Activated B cell treated with CpG ODN at 0.5 μM for 24 hours (primary cell): Measurements from ENCODE around the gene TMEM120B. TPM values are rescaled to one million over a fixed set of nuclear protein-coding genes. Genes with fewer than 3 reads are reported as not detected.

Experiments used
- ATAC-seq: fragments of 200-7000 bp; cut with Tn5 transposase; one replicate; pipeline ENCODE4 v1.10.0; 2021; ENCODE audit warnings: low read depth, mild to moderate bottlenecking, moderate library complexity
- CTCF ChIA-PET: fragments of 350-600 bp; sonication (Branson Sonifier 250); formaldehyde crosslinking; loops from one replicate; lab custom pipeline; 2021; ENCODE audit warnings: antibody characterized with exemption; lab: Charles Lee
- POLR2A ChIA-PET: fragments of 350-600 bp; sonication (Branson Sonifier 250); formaldehyde crosslinking; loops from one replicate; lab custom pipeline; 2021; ENCODE audit warnings: antibody characterized with exemption; lab: Charles Lee
- DNase-seq: peaks from one replicate; pipeline ENCODE4 v3.0.0; 2022
- H3K27ac Mint-ChIP-seq: one replicate; pipeline ENCODE4 v1.8.0; 2020; ENCODE audit warnings: mixed read lengths
- H3K27me3 Mint-ChIP-seq: one replicate; pipeline ENCODE4 v1.8.0; 2021; ENCODE audit warnings: mixed read lengths
- H3K36me3 Mint-ChIP-seq: one replicate; pipeline ENCODE4 v1.8.0; 2021; ENCODE audit warnings: low read depth, mixed read lengths
- H3K4me1 Mint-ChIP-seq: one replicate; pipeline ENCODE4 v1.8.0; 2021; ENCODE audit warnings: mixed read lengths
- H3K4me3 Mint-ChIP-seq: one replicate; pipeline ENCODE4 v1.8.0; 2020; ENCODE audit warnings: mild to moderate bottlenecking, mixed read lengths
- H3K9me3 Mint-ChIP-seq: one replicate; pipeline ENCODE4 v1.8.0; 2020; ENCODE audit warnings: mixed read lengths
- CTCF ChIP-seq: fragments of 200-600 bp; IDR thresholded peaks from one replicate; pipeline ENCODE4 v1.8.0; 2022; ENCODE audit warnings: antibody characterized with exemption, mild to moderate bottlenecking
- intact Hi-C: fragments of 100-400 bp; cut with micrococcal nuclease; formaldehyde crosslinking; loops from one replicate; pipeline ENCODE4 v1.15.1; 2024
- total RNA-seq: library from RNA; stranded (reverse); gene quantifications from 2 replicates; pipeline ENCODE4 v1.2.3, GENCODE V29; 2022

Gene TMEM120B
- total RNA-seq, 1 donor from 2014 or later = 8.3 TPM

GRCh38 chr12:121725423-121725822 lies 12.9 kb downstream of the TMEM120B start:
- H3K27ac Mint-ChIP-seq = no peak overlapping the region
- TF ChIP-seq CTCF = no peak
- CTCF ChIA-PET = no interaction called here
- no peaks in the 10 kb centered on the region for H3K9me3 Mint-ChIP-seq
- no peaks in the 10 kb centered on the region for H3K27me3 Mint-ChIP-seq
- H3K4me1 Mint-ChIP-seq = no peaks in the 10 kb centered on the region
- H3K4me3 Mint-ChIP-seq = no peak overlapping the region
- peaks cover 3% of the 10 kb centered on the region for H3K36me3 Mint-ChIP-seq
- DNase-seq = no peak
- intact Hi-C loops = no loop called here
- ATAC-seq = no peak
- POLR2A ChIA-PET = no interaction called here

DNA sequence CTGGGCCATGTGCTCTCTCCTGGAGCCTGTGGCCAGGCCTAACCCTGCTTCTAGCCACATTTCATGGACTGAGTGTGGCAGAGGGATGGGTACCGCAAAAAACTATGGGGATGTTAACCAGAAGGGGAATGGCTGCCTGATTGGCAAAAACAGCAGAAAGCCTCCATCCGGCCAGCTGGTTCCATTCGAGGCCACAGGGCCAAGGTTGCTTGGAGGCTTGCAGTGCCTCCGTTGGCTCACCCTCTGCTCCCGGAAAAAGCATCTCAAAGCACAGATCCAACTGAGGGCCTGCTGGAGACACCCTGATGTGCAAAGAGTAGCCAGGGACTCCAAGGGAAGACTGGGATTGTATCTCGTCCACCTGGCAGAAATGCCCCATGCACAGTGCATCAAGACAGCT lies 16.5 kb downstream of the TMEM120B start:
- TF ChIP-seq CTCF = no peak
- Mint-ChIP-seq H3K27ac (no peak overlapping the region), H3K36me3 (peaks cover 3% of the 10 kb centered on the region), H3K9me3 (no peaks in the 10 kb centered on the region), H3K4me3 (no peak overlapping the region), H3K27me3 (no peaks in the 10 kb centered on the region), H3K4me1 (no peaks in the 10 kb centered on the region)
- ATAC-seq (no peak), DNase-seq (no peak)
- CTCF ChIA-PET = no interaction called here
- intact Hi-C loops = no loop called here
- POLR2A ChIA-PET = no interaction called here

GRCh38 chr12:121731473-121731872 lies 18.9 kb downstream of the TMEM120B start:
- ATAC-seq = no peak
- no peak overlapping the region for H3K27ac Mint-ChIP-seq
- POLR2A ChIA-PET = no interaction called here

GRCh38 chr12:121733849-121734248 lies 21.3 kb downstream of the TMEM120B start:
- no peaks in the 10 kb centered on the region for H3K9me3 Mint-ChIP-seq
- TF ChIP-seq CTCF = no peak
- ATAC-seq (no peak), DNase-seq (no peak)
- CTCF ChIA-PET = no interaction called here
- H3K4me3 Mint-ChIP-seq = no peak overlapping the region
- intact Hi-C loops = no loop called here
- POLR2A ChIA-PET = no interaction called here
- no peak overlapping the region for H3K27ac Mint-ChIP-seq
- H3K27me3 Mint-ChIP-seq = no peaks in the 10 kb centered on the region
- no peaks in the 10 kb centered on the region for H3K4me1 Mint-ChIP-seq
- no peaks in the 10 kb centered on the region for H3K36me3 Mint-ChIP-seq

More at GRCh38 chr12:121731473-121731872, 18.9 kb downstream of the TMEM120B start:
- H3K27me3 Mint-ChIP-seq = no peaks in the 10 kb centered on the region
- TF ChIP-seq CTCF = no peak
- DNase-seq = no peak
- intact Hi-C loops = no loop called here
- no peaks in the 10 kb centered on the region for H3K4me1 Mint-ChIP-seq
- H3K4me3 Mint-ChIP-seq = no peak overlapping the region
- no peaks in the 10 kb centered on the region for H3K9me3 Mint-ChIP-seq
- CTCF ChIA-PET = no interaction called here
- H3K36me3 Mint-ChIP-seq = no peaks in the 10 kb centered on the region

DNA sequence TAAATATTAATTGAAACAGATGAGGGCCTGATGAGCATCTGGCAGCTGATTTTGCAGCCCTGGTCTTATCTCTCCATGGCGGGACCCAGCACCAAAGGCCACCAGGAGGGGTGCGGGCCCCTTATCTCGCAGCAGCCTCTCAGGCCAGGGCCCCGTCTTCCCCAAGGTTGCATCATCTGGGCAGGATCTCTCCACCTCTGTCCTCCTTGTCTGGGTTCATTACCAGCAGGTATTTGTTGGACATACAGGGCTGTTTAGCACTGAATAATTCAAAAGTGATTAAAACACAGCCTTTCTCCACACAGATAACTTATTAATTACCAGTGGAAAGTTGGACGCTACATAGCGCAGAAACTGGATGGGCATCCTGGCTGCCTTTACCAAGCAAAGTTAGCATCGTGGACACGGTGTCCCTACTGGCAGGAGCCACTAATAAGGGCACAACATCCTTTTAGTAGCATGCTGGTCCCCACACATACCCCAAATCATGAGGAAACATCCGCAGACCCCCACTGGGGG lies 25.8 kb downstream of the TMEM120B start:
- DNase-seq = no peak
- TF ChIP-seq CTCF = no peak
- H3K4me1 Mint-ChIP-seq = no peaks in the 10 kb centered on the region
- no peak overlapping the region for H3K4me3 Mint-ChIP-seq
- POLR2A ChIA-PET = no interaction called here
- intact Hi-C loops = no loop called here
- no peaks in the 10 kb centered on the region for H3K27me3 Mint-ChIP-seq
- H3K9me3 Mint-ChIP-seq = no peaks in the 10 kb centered on the region
- H3K36me3 Mint-ChIP-seq = no peaks in the 10 kb centered on the region
- ATAC-seq = no peak
- CTCF ChIA-PET = no interaction called here
- no peak overlapping the region for H3K27ac Mint-ChIP-seq
